Endothelial cell (in vitro differentiated cells): ENCODE results near the gene NFATC3. TPM values are rescaled to one million over a fixed set of nuclear protein-coding genes. Genes with fewer than 3 reads are reported as not detected.
"Not testable (repeated sequence)": the region's sequence is repeated elsewhere in the genome, so short reads cannot be mapped to it uniquely, and the experiment has no call there.

Experiments used
- DNase-seq: peaks from one replicate; pipeline ENCODE4 v3.0.0; 2021; ENCODE audit warnings: low spot score
- H3K27ac Mint-ChIP-seq: one replicate; pipeline ENCODE4 v1.8.0; 2021; ENCODE audit warnings: mixed read lengths, inconsistent platforms; ENCODE audit not compliant: unreplicated experiment
- H3K27me3 Mint-ChIP-seq: one replicate; pipeline ENCODE4 v1.8.0; 2021; ENCODE audit warnings: mild to moderate bottlenecking, moderate library complexity, mixed read lengths, inconsistent platforms; ENCODE audit not compliant: unreplicated experiment
- H3K36me3 Mint-ChIP-seq: one replicate; pipeline ENCODE4 v1.8.0; 2021; ENCODE audit warnings: mild to moderate bottlenecking, low read depth, mixed read lengths, inconsistent platforms; ENCODE audit not compliant: unreplicated experiment
- H3K4me1 Mint-ChIP-seq: one replicate; pipeline ENCODE4 v1.8.0; 2021; ENCODE audit warnings: mild to moderate bottlenecking, mixed read lengths, inconsistent platforms; ENCODE audit not compliant: unreplicated experiment
- H3K4me3 Mint-ChIP-seq: one replicate; pipeline ENCODE4 v1.8.0; 2021; ENCODE audit warnings: mild to moderate bottlenecking, mixed read lengths, inconsistent platforms; ENCODE audit not compliant: unreplicated experiment
- H3K9me3 Mint-ChIP-seq: one replicate; pipeline ENCODE4 v1.8.0; 2021; ENCODE audit warnings: mixed read lengths, inconsistent platforms; ENCODE audit not compliant: unreplicated experiment
- CTCF ChIP-seq: fragments of 200-600 bp; sonication (generic); IDR thresholded peaks from one replicate; pipeline ENCODE4 v1.5.0; 2021; ENCODE audit warnings: antibody characterized with exemption; ENCODE audit not compliant: unreplicated experiment
- total RNA-seq: library from RNA; stranded (reverse); fragmentation: NEBNext Ultra II Directional; extraction: Animal tissue kit (Norgen Biotek cat#: 25700); gene quantifications from one replicate; pipeline ENCODE4 v1.2.1, GENCODE V29; 2021; ENCODE audit not compliant: unreplicated experiment

The NFATC3 gene
- total RNA-seq, 1 donor from 2014 or later: 38.4 TPM

GRCh38 chr16:68162413-68162812 is 77.2 kb downstream of the NFATC3 start:
- H3K27ac Mint-ChIP-seq: no peak overlapping the region

GRCh38 chr16:68163275-68163674 is 78.1 kb downstream of the NFATC3 start:
- H3K9me3 Mint-ChIP-seq, H3K4me3 Mint-ChIP-seq, DNase-seq, H3K27me3 Mint-ChIP-seq, H3K4me1 Mint-ChIP-seq, H3K27ac Mint-ChIP-seq: not testable (repeated sequence)
- H3K36me3 Mint-ChIP-seq: peaks cover 16% of the 10 kb centered on the region

More at GRCh38 chr16:68162413-68162812, 77.2 kb downstream of the NFATC3 start:
- H3K4me3 Mint-ChIP-seq: peak overlapping the region; percentile 58
- TF ChIP-seq CTCF: no peak
- H3K27me3 Mint-ChIP-seq: no peaks in the 10 kb centered on the region
- H3K4me1 Mint-ChIP-seq: no peaks in the 10 kb centered on the region
- no peak for DNase-seq
- peaks cover 16% of the 10 kb centered on the region for H3K36me3 Mint-ChIP-seq
- no peaks in the 10 kb centered on the region for H3K9me3 Mint-ChIP-seq

- H3K27ac Mint-ChIP-seq: no peak overlapping the region
- H3K4me3 Mint-ChIP-seq: no peak overlapping the region
- H3K36me3 Mint-ChIP-seq: peaks cover 16% of the 10 kb centered on the region
- no peaks in the 10 kb centered on the region for H3K4me1 Mint-ChIP-seq
- H3K9me3 Mint-ChIP-seq: no peaks in the 10 kb centered on the region
- no peak for DNase-seq
- no peak for TF ChIP-seq CTCF
- no peaks in the 10 kb centered on the region for H3K27me3 Mint-ChIP-seq
Measured at GRCh38 chr16:68166264-68166663, 81.1 kb downstream of the NFATC3 start.

GRCh38 chr16:68179196-68179795 is 94.1 kb downstream of the NFATC3 start:
- Mint-ChIP-seq H3K4me1 (no peaks in the 10 kb centered on the region), H3K9me3 (no peaks in the 10 kb centered on the region), H3K36me3 (peaks cover 23% of the 10 kb centered on the region), H3K27ac (no peak overlapping the region), H3K27me3 (no peaks in the 10 kb centered on the region), H3K4me3 (no peak overlapping the region)
- no peak for DNase-seq
- TF ChIP-seq CTCF: no peak

GRCh38 chr16:68179855-68180254 is 94.7 kb downstream of the NFATC3 start:
- H3K4me1 Mint-ChIP-seq: no peaks in the 10 kb centered on the region
- peaks cover 21% of the 10 kb centered on the region for H3K36me3 Mint-ChIP-seq
- no peak for DNase-seq
- H3K4me3 Mint-ChIP-seq: peak overlapping the region; percentile 28
- no peaks in the 10 kb centered on the region for H3K27me3 Mint-ChIP-seq
- no peaks in the 10 kb centered on the region for H3K9me3 Mint-ChIP-seq
- no peak overlapping the region for H3K27ac Mint-ChIP-seq
- TF ChIP-seq CTCF: no peak
